HG03457 (cell line): Measurements from ENCODE around the gene MRPS14.

ENCODE experiments used
- ATAC-seq: cut with Tn5 transposase; IDR thresholded peaks from one replicate; pipeline ENCODE4 v1.9.1; 2021; ENCODE audit warnings: moderate number of reproducible peaks; ENCODE audit not compliant: unreplicated experiment

The MRPS14 gene

GRCh38 chr1:174988986-174989385 is 34.2 kb downstream of the MRPS14 start:
- no peak for ATAC-seq

- no peak for ATAC-seq
These were observed 34.7 kb downstream of the MRPS14 start for GRCh38 chr1:174988539-174988938.

- ATAC-seq, result no peak
These were observed 38.3 kb downstream of the MRPS14 start for GRCh38 chr1:174984952-174985351.

- no peak for ATAC-seq
These were observed 40.1 kb downstream of the MRPS14 start for GRCh38 chr1:174982971-174983689.

GRCh38 chr1:174976436-174977108 is 46.7 kb downstream of the MRPS14 start:
- no peak for ATAC-seq

GRCh38 chr1:174975764-174976163 is 47.5 kb downstream of the MRPS14 start:
- ATAC-seq, result no peak

GRCh38 chr1:174974711-174975119 is 48.5 kb downstream of the MRPS14 start:
- ATAC-seq, result no peak

GRCh38 chr1:174971902-174972301 is 51.3 kb downstream of the MRPS14 start:
- no peak for ATAC-seq

- ATAC-seq, result no peak
These were observed 51.8 kb downstream of the MRPS14 start for GRCh38 chr1:174971466-174971865.

GRCh38 chr1:174969977-174970376 is 53.2 kb downstream of the MRPS14 start:
- no peak for ATAC-seq

- ATAC-seq, result no peak
These were observed 54.4 kb downstream of the MRPS14 start for GRCh38 chr1:174968750-174969244.

GRCh38 chr1:174967845-174968705 is 55.1 kb downstream of the MRPS14 start:
- ATAC-seq, result no peak

- no peak for ATAC-seq
These were observed 57.1 kb downstream of the MRPS14 start for GRCh38 chr1:174966008-174966572.

GRCh38 chr1:174965362-174966007 is 57.7 kb downstream of the MRPS14 start:
- no peak for ATAC-seq

- no peak for ATAC-seq
These were observed 58.3 kb downstream of the MRPS14 start for GRCh38 chr1:174964972-174965361.

GRCh38 chr1:174964261-174964971 is 58.8 kb downstream of the MRPS14 start:
- no peak for ATAC-seq

GRCh38 chr1:174963529-174964125 is 59.6 kb downstream of the MRPS14 start:
- ATAC-seq, result no peak
